Measurements from ENCODE around the gene ABHD12. TPM values are rescaled to one million over a fixed set of nuclear protein-coding genes. Genes with fewer than 3 reads are reported as not detected.
"Not testable (repeated sequence)": the region's sequence is repeated elsewhere in the genome, so short reads cannot be mapped to it uniquely, and the experiment has no call there.

The ABHD12 gene
- total and polyA plus RNA-seq, 2 donors (not counting 1 experiment from before 2014, with no cell fraction given): 79.1 to 84.6 TPM

DNA sequence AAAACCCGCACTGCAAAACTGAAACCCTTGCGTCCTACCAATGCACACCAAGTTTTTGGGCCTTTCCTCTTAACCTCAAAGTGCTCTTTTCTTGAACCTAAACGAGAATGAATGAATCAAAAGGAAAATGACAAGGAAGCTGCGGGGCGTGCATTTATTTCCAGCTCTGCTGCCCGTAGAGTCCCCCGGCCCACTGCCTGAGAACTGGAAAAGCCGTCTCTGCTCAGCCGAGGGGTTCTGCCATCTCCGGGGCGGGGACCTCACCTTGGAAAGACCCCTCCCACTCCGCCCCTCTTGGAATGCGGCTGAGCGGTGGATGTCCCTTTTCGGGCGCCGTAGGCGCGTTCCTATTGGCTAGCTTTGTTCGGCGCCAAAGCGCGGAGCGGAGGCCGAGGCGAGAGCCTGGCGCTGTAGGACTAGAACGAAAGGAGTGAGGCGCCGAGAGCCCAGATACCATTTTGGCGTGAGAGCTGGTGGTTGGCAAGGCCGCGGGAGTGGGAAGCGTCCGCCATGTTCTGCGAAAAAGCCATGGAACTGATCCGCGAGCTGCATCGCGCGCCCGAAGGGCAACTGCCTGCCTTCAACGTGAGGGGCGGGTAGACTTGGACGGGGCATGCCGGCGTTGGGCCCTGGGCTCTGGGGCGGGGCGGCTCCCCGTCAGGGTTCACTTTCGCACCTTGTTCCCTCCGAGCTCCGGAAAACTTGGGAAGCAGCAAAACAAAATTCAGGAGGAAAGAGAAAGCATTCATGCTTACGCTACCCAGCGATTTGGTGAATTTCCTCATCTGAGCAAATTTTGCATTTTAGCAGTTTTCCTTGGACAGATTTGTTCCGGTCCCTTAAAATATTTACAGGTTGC, 16.9 kb upstream of the ABHD12 start, which contains the start of gene GINS1:
Gene GINS1 (plus strand): TSS at position 363 of the 859 bp plus-strand sequence. CDS start 148 bp downstream, at position 511.
- TF ChIP-seq, protein P1, sequence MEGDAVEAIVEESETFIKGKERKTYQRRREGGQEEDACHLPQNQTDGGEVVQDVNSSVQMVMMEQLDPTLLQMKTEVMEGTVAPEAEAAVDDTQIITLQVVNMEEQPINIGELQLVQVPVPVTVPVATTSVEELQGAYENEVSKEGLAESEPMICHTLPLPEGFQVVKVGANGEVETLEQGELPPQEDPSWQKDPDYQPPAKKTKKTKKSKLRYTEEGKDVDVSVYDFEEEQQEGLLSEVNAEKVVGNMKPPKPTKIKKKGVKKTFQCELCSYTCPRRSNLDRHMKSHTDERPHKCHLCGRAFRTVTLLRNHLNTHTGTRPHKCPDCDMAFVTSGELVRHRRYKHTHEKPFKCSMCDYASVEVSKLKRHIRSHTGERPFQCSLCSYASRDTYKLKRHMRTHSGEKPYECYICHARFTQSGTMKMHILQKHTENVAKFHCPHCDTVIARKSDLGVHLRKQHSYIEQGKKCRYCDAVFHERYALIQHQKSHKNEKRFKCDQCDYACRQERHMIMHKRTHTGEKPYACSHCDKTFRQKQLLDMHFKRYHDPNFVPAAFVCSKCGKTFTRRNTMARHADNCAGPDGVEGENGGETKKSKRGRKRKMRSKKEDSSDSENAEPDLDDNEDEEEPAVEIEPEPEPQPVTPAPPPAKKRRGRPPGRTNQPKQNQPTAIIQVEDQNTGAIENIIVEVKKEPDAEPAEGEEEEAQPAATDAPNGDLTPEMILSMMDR (conservative IDR thresholded peaks at IDR 0.05 in 1 of 2, IDR thresholded peaks at IDR 0.05 in 1 of 2; ENCODE audit: low read depth in 1 of 2, low read length in 2 of 2): no peak
- TF ChIP-seq EZH2 (IDR thresholded peaks at IDR 0.05; ENCODE audit: low read length, missing control alignments): no peak
- Histone ChIP-seq H3K27ac (ENCODE audit: insufficient read depth, low read length) (peak within 1 kb of the TSS; percentile 86), H3K4me3 (replicated peaks in 1 of 4; ENCODE audit: control extremely low read depth in 1 of 4, insufficient read depth in 1 of 4, low read depth in 3 of 4, low read length in 4 of 4) (peak within 1 kb of the TSS; percentile 83 to 93 (median 84)), H2AFZ (ENCODE audit: low read length) (peak within 1 kb of the TSS; percentile 95), H3K9me3 (ENCODE audit: control insufficient read depth, insufficient read depth, low read depth, low read length) (no peaks in the 10 kb centered on the region), H3K79me2 (ENCODE audit: control insufficient read depth, insufficient read depth, low read length) (peaks cover 30% of the 10 kb centered on the region), H4K20me1 (ENCODE audit: control insufficient read depth, extremely low read depth, insufficient read depth, low read length) (no peaks in the 10 kb centered on the region), H3K27me3 (ENCODE audit: control insufficient read depth, insufficient read depth, low read length) (no peaks in the 10 kb centered on the region), H3K4me2 (ENCODE audit: extremely low read depth, insufficient read depth, low read length) (peak within 1 kb of the TSS; percentile 81), H3K4me1 (ENCODE audit: control insufficient read depth, extremely low read depth, insufficient read depth, low read length) (peaks cover 5% of the 10 kb centered on the region), H3K36me3 (ENCODE audit: control insufficient read depth, insufficient read depth, low read length) (no peaks in the 10 kb centered on the region), H3K9ac (ENCODE audit: insufficient read depth, low read length) (peak within 1 kb of the TSS; percentile 84)
- DNase-seq (ENCODE audit: low read depth in 2 of 2): peak; percentile 85 to 90

DNA sequence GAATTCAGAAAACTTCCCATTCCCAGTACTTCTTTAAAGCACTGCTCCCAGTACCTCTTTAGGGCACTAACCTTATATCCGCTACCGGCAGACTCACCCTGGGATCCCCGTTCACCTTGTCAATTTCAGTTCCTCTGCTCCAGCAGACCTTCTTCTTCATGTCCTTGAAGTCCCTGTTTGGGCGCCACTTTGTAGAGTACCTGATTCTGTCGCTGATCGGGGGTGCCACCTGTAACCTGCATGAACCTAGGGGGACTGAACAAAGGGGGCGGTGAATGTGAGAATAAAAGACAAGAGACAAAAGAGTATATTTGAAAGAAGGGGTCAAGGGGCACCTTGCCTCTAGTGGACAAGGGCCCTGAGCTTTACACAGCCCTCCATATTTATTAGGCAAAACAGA, 11.9 kb upstream of the ABHD12 start:
- no peak overlapping the region for H2AFZ ChIP-seq (ENCODE audit: low read length)
- H3K27me3 ChIP-seq (ENCODE audit: control insufficient read depth, insufficient read depth, low read length): no peaks in the 10 kb centered on the region
- H3K36me3 ChIP-seq (ENCODE audit: control insufficient read depth, insufficient read depth, low read length): no peaks in the 10 kb centered on the region
- H4K20me1 ChIP-seq (ENCODE audit: control insufficient read depth, extremely low read depth, insufficient read depth, low read length): no peaks in the 10 kb centered on the region
- no peak overlapping the region for H3K27ac ChIP-seq (ENCODE audit: insufficient read depth, low read length)
- peak; percentile 20 to 24 for DNase-seq (ENCODE audit: low read depth in 2 of 2)
- H3K9me3 ChIP-seq (ENCODE audit: control insufficient read depth, insufficient read depth, low read depth, low read length): no peaks in the 10 kb centered on the region
- H3K4me1 ChIP-seq (ENCODE audit: control insufficient read depth, extremely low read depth, insufficient read depth, low read length): peaks cover 6% of the 10 kb centered on the region
- H3K9ac ChIP-seq (ENCODE audit: insufficient read depth, low read length): no peak overlapping the region
- H3K79me2 ChIP-seq (ENCODE audit: control insufficient read depth, insufficient read depth, low read length): no peaks in the 10 kb centered on the region
- no peak for TF ChIP-seq EZH2 (IDR thresholded peaks at IDR 0.05; ENCODE audit: low read length, missing control alignments)
- TF ChIP-seq, protein P1 (conservative IDR thresholded peaks at IDR 0.05 in 1 of 2, IDR thresholded peaks at IDR 0.05 in 1 of 2; ENCODE audit: low read depth in 1 of 2, low read length in 2 of 2): no peak
- H3K4me2 ChIP-seq (ENCODE audit: extremely low read depth, insufficient read depth, low read length): no peak overlapping the region
- no peak overlapping the region for H3K4me3 ChIP-seq (replicated peaks in 1 of 4; ENCODE audit: control extremely low read depth in 1 of 4, insufficient read depth in 1 of 4, low read depth in 3 of 4, low read length in 4 of 4)

DNA sequence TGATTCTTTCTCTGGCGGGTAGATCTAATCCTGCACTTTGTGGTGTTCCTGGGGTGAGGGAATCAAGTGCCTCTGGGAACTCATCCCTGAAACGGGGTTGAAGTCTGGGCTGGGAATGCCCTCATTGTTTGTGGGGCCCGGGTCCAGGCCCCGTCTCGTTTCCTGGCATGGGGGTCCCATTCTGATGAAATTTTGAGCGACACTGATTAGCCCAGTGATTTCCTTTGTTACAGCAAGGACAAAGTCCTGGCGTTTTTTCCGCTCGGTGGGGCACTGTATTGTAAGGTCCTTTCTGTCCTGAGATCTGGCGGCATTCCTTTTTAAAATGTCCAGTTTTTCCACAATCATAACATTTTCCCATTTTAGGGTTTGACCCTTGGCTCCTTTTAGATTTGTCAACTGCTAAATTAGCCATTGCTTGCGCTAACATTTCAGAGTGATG, 9.7 kb upstream of the ABHD12 start:
- not testable (repeated sequence) for H3K9me3 ChIP-seq (ENCODE audit: control insufficient read depth, insufficient read depth, low read depth, low read length); H3K36me3 ChIP-seq (ENCODE audit: control insufficient read depth, insufficient read depth, low read length); H3K4me3 ChIP-seq (replicated peaks in 1 of 4; ENCODE audit: control extremely low read depth in 1 of 4, insufficient read depth in 1 of 4, low read depth in 3 of 4, low read length in 4 of 4); H2AFZ ChIP-seq (ENCODE audit: low read length); H4K20me1 ChIP-seq (ENCODE audit: control insufficient read depth, extremely low read depth, insufficient read depth, low read length); H3K27ac ChIP-seq (ENCODE audit: insufficient read depth, low read length); H3K9ac ChIP-seq (ENCODE audit: insufficient read depth, low read length); H3K4me2 ChIP-seq (ENCODE audit: extremely low read depth, insufficient read depth, low read length); H3K79me2 ChIP-seq (ENCODE audit: control insufficient read depth, insufficient read depth, low read length); H3K27me3 ChIP-seq (ENCODE audit: control insufficient read depth, insufficient read depth, low read length); H3K4me1 ChIP-seq (ENCODE audit: control insufficient read depth, extremely low read depth, insufficient read depth, low read length); DNase-seq (ENCODE audit: low read depth in 2 of 2)
